Fibroblast of lung (primary cell): ENCODE data around the gene VN1R5. TPM values are rescaled to one million over a fixed set of nuclear protein-coding genes. Genes with fewer than 3 reads are reported as not detected.

Experiments
- DNase-seq, 2 donors: peaks; one replicate each; pipeline versions ENCODE4 v3.0.0 to v3.0.0-alpha.2; 2010; ENCODE audit warnings: low read depth in 2 of 2
- H2AFZ ChIP-seq: 2 replicates; pipeline ENCODE4 v1.5.1; 2012; ENCODE audit warnings: low read length, control low read depth, inconsistent platforms
- H3K27ac ChIP-seq: 2 replicates; pipeline ENCODE4 v1.5.1; 2011; ENCODE audit warnings: low read length, control low read depth; ENCODE audit not compliant: insufficient read depth
- H3K27me3 ChIP-seq: 2 replicates; pipeline ENCODE4 v1.5.1; 2011; ENCODE audit warnings: mild to moderate bottlenecking, low read length; ENCODE audit not compliant: control insufficient read depth, insufficient read depth
- H3K36me3 ChIP-seq: 2 replicates; pipeline ENCODE4 v1.5.1; 2011; ENCODE audit warnings: low read length; ENCODE audit not compliant: control insufficient read depth, insufficient read depth
- H3K4me1 ChIP-seq: 2 replicates; pipeline ENCODE4 v1.5.1; 2011; ENCODE audit warnings: low read length; ENCODE audit not compliant: control insufficient read depth, insufficient read depth; ENCODE audit errors: extremely low read depth
- H3K4me2 ChIP-seq: 2 replicates; pipeline ENCODE4 v1.5.1; 2011; ENCODE audit warnings: low read length, control low read depth; ENCODE audit not compliant: insufficient read depth; ENCODE audit errors: extremely low read depth
- H3K4me3 ChIP-seq, 4 experiments: fragments of 200-600 bp in 1 of 4; sonication (generic) in 1 of 4; replicated peaks in 1 of 4; 2 replicates each; pipeline ENCODE4 v1.5.1; 2011 to 2016; ENCODE audit warnings: low read length in 4 of 4, low read depth in 3 of 4, mild to moderate bottlenecking in 3 of 4, control low read depth in 2 of 4, inconsistent platforms in 1 of 4, mixed read lengths in 1 of 4; ENCODE audit not compliant: insufficient read depth in 1 of 4; ENCODE audit errors: control extremely low read depth in 1 of 4
- H3K79me2 ChIP-seq: 2 replicates; pipeline ENCODE4 v1.5.1; 2012; ENCODE audit warnings: mild to moderate bottlenecking, low read length, inconsistent platforms; ENCODE audit not compliant: control insufficient read depth, insufficient read depth
- H3K9ac ChIP-seq: 2 replicates; pipeline ENCODE4 v1.5.1; 2011; ENCODE audit warnings: mild to moderate bottlenecking, low read length, control low read depth; ENCODE audit not compliant: insufficient read depth
- H3K9me3 ChIP-seq: 2 replicates; pipeline ENCODE4 v1.5.1; 2012; ENCODE audit warnings: low read depth, low read length; ENCODE audit not compliant: control insufficient read depth, insufficient read depth
- H4K20me1 ChIP-seq: 2 replicates; pipeline ENCODE4 v1.5.1; 2011; ENCODE audit warnings: low read length; ENCODE audit not compliant: control insufficient read depth, insufficient read depth; ENCODE audit errors: extremely low read depth
- CTCF ChIP-seq, 2 donors: IDR thresholded peaks in 1 of 2; conservative IDR thresholded peaks in 1 of 2; 1 replicate in 1 of 2; 2 replicates in 1 of 2; pipeline ENCODE4 v1.5.1; 2011 to 2012; ENCODE audit warnings: low read length in 2 of 2, control low read depth in 1 of 2, inconsistent platforms in 1 of 2, low read depth in 1 of 2, mild to moderate bottlenecking in 1 of 2
- EZH2 ChIP-seq: IDR thresholded peaks from 2 replicates; pipeline ENCODE4 v1.5.1; 2012; ENCODE audit warnings: low read length, control low read depth, mild to moderate bottlenecking; ENCODE audit errors: missing control alignments
- polyA plus RNA-seq, 2 donors: library from polyadenylated mRNA; depleted of rRNA in 1 of 2; stranded (reverse) in 1 of 2; unstranded in 1 of 2; fragments of >200 nt; gene quantifications; 2 replicates each; pipeline ENCODE4 v1.2.1, GENCODE V29; 2011 to 2012; ENCODE audit warnings: missing spikeins in 1 of 2
- total RNA-seq: library from RNA; depleted of rRNA; stranded (reverse); fragments of >200 nt; gene quantifications from 2 replicates; pipeline ENCODE4 v1.2.1, GENCODE V29; 2014

Gene VN1R5
- total and polyA plus RNA-seq, 2 donors (not counting 1 experiment from before 2014, with no cell fraction given) = not detected

GRCh38 chr1:247290576-247290975 lies 34.7 kb downstream of the VN1R5 start:
- no peaks in the 10 kb centered on the region for H3K36me3 ChIP-seq
- no peak overlapping the region for H3K4me3 ChIP-seq
- H2AFZ ChIP-seq = no peak overlapping the region
- H3K9me3 ChIP-seq = no peaks in the 10 kb centered on the region
- TF ChIP-seq EZH2 = no peak
- no peak for TF ChIP-seq CTCF (conservative IDR thresholded peaks at IDR 0.05 in 1 of 2, IDR thresholded peaks at IDR 0.05 in 1 of 2; ENCODE audit: low read depth in 1 of 2, low read length in 2 of 2)
- no peak overlapping the region for H3K4me2 ChIP-seq
- H3K27ac ChIP-seq = no peak overlapping the region
- no peak overlapping the region for H3K9ac ChIP-seq
- H3K27me3 ChIP-seq = no peaks in the 10 kb centered on the region
- H4K20me1 ChIP-seq = no peaks in the 10 kb centered on the region
- peaks cover 5% of the 10 kb centered on the region for H3K4me1 ChIP-seq
- DNase-seq = no peak
- H3K79me2 ChIP-seq = no peaks in the 10 kb centered on the region

- H3K9ac ChIP-seq = no peak overlapping the region
- no peaks in the 10 kb centered on the region for H3K79me2 ChIP-seq
- peaks cover 5% of the 10 kb centered on the region for H3K4me1 ChIP-seq
- H3K4me2 ChIP-seq = no peak overlapping the region
- H3K36me3 ChIP-seq = no peaks in the 10 kb centered on the region
- no peak overlapping the region for H3K4me3 ChIP-seq
- H4K20me1 ChIP-seq = no peaks in the 10 kb centered on the region
- no peaks in the 10 kb centered on the region for H3K9me3 ChIP-seq
- no peak for DNase-seq
- TF ChIP-seq EZH2 (no peak), CTCF (conservative IDR thresholded peaks at IDR 0.05 in 1 of 2, IDR thresholded peaks at IDR 0.05 in 1 of 2; ENCODE audit: low read depth in 1 of 2, low read length in 2 of 2) (no peak)
- no peaks in the 10 kb centered on the region for H3K27me3 ChIP-seq
- H3K27ac ChIP-seq = no peak overlapping the region
- H2AFZ ChIP-seq = no peak overlapping the region
Measured at GRCh38 chr1:247291161-247291560, 35.3 kb downstream of the VN1R5 start.

GRCh38 chr1:247291833-247292561 lies 36.1 kb downstream of the VN1R5 start:
- no peaks in the 10 kb centered on the region for H3K27me3 ChIP-seq
- H3K27ac ChIP-seq = no peak overlapping the region
- no peak overlapping the region for H3K9ac ChIP-seq
- no peaks in the 10 kb centered on the region for H4K20me1 ChIP-seq
- no peaks in the 10 kb centered on the region for H3K9me3 ChIP-seq
- no peak for DNase-seq
- H3K4me3 ChIP-seq = no peak overlapping the region
- H3K79me2 ChIP-seq = no peaks in the 10 kb centered on the region
- no peak overlapping the region for H2AFZ ChIP-seq
- H3K4me1 ChIP-seq = peaks cover 5% of the 10 kb centered on the region
- no peak overlapping the region for H3K4me2 ChIP-seq
- H3K36me3 ChIP-seq = no peaks in the 10 kb centered on the region
- TF ChIP-seq CTCF (conservative IDR thresholded peaks at IDR 0.05 in 1 of 2, IDR thresholded peaks at IDR 0.05 in 1 of 2; ENCODE audit: low read depth in 1 of 2, low read length in 2 of 2) (no peak), EZH2 (no peak)
